ENCODE measurements around the gene SMC6.

Gene SMC6

DNA sequence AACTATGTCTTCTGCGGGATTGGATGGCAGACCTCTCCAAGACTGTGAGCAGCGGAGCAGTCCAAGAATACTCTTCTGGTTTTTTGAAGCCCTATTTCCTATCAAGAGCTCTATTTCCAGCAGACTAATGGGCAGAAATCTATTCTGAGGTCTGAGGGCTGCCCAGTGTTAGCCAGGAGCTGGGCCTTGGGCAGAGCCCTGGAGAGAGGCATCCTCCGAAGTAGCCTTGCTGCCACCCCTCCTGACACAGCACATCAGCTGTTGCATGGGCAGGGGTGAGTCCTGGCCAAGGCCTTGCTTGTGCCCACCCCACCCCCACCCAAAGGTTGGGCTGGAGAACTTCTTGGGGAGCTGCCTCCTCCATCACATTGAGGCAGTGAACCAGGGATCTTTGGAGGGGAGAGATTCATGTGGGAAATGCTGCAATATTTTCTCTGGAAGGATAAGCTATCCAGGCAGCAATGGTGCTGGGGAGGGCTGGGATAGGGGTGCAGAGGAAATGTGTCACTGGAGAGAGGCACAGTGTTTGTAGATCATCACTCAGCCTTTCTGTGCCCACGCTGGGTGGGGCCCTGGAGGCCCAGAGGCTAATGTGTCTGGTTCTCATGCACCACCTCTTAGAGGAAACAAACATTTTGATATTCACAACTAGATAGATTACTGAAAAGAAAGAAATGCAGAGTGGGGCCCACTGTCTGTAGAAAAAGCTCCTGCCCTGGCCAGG, 108.5 kb downstream of the SMC6 start:
- intact Hi-C loops (cut with DNase I; ENCODE audit: low total_unique reads) = no loop called here
- no peak for DNase-seq
- TF ChIP-seq, protein P1, sequence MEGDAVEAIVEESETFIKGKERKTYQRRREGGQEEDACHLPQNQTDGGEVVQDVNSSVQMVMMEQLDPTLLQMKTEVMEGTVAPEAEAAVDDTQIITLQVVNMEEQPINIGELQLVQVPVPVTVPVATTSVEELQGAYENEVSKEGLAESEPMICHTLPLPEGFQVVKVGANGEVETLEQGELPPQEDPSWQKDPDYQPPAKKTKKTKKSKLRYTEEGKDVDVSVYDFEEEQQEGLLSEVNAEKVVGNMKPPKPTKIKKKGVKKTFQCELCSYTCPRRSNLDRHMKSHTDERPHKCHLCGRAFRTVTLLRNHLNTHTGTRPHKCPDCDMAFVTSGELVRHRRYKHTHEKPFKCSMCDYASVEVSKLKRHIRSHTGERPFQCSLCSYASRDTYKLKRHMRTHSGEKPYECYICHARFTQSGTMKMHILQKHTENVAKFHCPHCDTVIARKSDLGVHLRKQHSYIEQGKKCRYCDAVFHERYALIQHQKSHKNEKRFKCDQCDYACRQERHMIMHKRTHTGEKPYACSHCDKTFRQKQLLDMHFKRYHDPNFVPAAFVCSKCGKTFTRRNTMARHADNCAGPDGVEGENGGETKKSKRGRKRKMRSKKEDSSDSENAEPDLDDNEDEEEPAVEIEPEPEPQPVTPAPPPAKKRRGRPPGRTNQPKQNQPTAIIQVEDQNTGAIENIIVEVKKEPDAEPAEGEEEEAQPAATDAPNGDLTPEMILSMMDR (IDR thresholded peaks at IDR 0.05) = no peak
- Histone ChIP-seq H3K27ac (no peak overlapping the region), H3K4me1 (peaks cover 0 to 15% (median 5%) of the 10 kb centered on the region in 4 donors), H3K36me3 (no peaks in the 10 kb centered on the region), H3K27me3 (no peaks in the 10 kb centered on the region), H3K9me3 (no peaks in the 10 kb centered on the region), H3K4me3 (no peak overlapping the region)

DNA sequence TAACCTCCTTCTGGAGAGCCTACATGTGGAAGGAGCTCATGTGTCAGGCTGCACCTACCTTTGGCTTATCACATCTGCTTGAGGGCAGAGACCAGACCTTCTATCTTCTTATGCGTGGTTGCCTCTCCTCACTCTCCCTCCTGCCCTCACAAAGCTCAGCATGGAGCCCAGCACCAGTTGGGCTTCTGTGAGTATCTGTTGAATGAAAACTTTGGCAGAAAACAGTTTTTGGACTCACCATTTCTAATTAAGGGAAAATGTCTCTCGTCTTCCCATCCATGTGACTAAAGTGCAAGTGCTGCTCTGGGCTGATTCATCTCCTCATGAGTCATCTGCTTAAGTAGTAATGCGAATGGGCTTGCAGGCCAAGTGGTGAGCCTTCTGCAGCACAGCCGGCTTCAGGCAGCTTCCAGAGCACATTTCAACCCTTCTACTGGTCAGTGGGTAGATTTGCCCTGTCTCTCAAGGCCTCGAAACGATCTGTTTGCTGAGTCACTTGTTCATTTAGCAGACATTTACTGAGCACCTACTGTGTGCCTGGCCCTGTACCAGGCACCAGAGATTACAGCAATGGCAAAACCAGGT, 110.5 kb downstream of the SMC6 start:
- no peak overlapping the region for H3K4me3 ChIP-seq
- peak; percentile 63 to 78 for DNase-seq
- H3K4me1 ChIP-seq = peaks cover 0 to 15% (median 5%) of the 10 kb centered on the region in 4 donors
- TF ChIP-seq, protein P1 (IDR thresholded peaks at IDR 0.05) = no peak
- peak overlapping the region in 1 of 2 donors; percentile 7 for H3K27ac ChIP-seq
- no peaks in the 10 kb centered on the region for H3K9me3 ChIP-seq
- no peaks in the 10 kb centered on the region for H3K27me3 ChIP-seq
- intact Hi-C loops (cut with DNase I; ENCODE audit: low total_unique reads) = no loop called here
- no peaks in the 10 kb centered on the region for H3K36me3 ChIP-seq

DNA sequence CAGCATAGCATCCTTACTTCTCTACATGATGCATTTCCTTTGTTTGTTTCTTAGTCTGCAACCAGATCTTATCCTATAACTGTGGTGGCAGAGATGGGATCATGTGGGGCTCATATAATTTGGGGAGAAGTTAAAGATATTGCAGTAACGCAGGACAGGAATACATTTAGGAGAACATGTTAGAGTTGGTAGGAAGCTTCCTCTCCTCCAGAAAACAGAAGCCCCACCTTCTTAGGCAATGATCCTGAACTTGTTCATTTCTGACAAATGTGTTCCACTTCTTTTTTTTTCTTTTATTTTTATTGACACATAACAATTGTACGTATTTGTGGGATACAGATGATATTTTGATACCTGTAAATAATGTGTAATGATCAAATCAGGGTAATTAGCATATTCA, 113.2 kb downstream of the SMC6 start:
- peaks cover 0 to 7% (median 4%) of the 10 kb centered on the region in 4 donors for H3K4me1 ChIP-seq
- DNase-seq = no peak
- H3K4me3 ChIP-seq = no peak overlapping the region
- no peaks in the 10 kb centered on the region for H3K36me3 ChIP-seq
- H3K9me3 ChIP-seq = no peaks in the 10 kb centered on the region
- intact Hi-C loops (cut with DNase I; ENCODE audit: low total_unique reads) = no loop called here
- TF ChIP-seq, protein P1 (IDR thresholded peaks at IDR 0.05) = no peak
- H3K27me3 ChIP-seq = no peaks in the 10 kb centered on the region
- no peak overlapping the region for H3K27ac ChIP-seq

DNA sequence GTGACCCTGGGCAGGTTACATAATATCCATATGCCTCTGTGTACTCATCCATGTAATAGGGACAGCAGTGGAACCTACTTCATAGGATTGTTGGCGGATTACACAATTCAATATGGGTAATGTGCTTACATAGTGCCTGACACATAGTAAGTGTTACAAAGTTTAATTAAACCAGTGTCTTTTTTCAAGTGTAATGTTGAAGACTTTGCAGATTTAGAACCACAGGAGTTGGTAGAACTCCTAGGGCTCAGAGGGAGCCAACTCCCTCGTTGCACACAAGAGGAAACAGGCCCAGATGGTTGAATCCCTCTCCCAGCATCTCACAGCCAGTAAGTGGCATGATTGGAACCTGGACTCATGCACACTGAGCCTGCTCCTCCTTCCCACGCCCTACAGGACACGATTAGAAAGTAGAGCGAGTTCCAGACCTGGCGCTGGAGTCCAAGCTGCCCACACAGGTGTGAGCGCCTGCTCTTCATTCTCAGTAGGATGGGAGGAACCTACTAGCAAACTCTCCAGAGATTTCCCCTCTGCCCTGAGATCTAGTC, 115.3 kb downstream of the SMC6 start:
- H3K4me1 ChIP-seq = peaks cover 0 to 4% (median 2%) of the 10 kb centered on the region in 4 donors
- H3K36me3 ChIP-seq = no peaks in the 10 kb centered on the region
- no peak overlapping the region for H3K4me3 ChIP-seq
- TF ChIP-seq, protein P1 (IDR thresholded peaks at IDR 0.05) = no peak
- no peak overlapping the region for H3K27ac ChIP-seq
- no peaks in the 10 kb centered on the region for H3K9me3 ChIP-seq
- no peaks in the 10 kb centered on the region for H3K27me3 ChIP-seq
- no peak for DNase-seq
- intact Hi-C loops (cut with DNase I; ENCODE audit: low total_unique reads) = no loop called here

DNA sequence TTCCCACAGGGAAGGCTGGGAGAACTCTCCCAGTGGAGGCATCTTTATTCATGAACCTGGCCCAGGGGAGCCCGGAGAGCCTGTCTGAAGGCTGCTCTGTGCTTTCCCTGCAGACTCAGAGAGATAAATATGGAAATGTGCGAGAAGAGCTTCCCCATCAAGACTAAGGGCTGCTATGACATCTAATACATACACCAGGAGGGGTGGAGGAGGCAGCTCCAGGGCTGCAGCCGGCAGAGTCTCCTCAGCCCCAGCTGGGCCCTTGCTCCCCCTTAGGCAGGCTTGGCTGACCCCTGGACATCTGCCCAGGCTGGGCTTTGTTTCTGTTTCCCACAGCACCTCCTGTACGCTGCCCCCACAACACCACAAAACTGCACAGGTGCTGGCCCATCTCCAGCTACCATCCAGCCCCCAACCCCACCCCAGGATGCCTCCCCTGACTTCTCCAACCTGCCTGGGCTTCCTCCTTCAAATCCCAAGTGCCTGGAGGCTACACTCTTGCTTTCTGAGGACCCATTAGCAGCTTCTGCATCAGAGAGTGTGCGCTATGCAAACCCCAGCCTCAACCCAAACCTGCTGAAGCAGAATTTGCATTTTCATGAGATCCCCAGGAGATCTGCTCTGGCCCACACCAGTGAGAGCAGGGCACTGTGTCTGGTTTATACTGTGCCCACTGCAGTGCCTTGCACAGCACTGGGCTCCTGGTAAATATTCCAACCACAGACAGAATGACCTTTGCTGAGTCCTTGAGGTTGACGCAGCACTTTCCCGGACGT, 116.3 kb downstream of the SMC6 start:
- no peaks in the 10 kb centered on the region for H3K36me3 ChIP-seq
- no peak overlapping the region for H3K27ac ChIP-seq
- no peak overlapping the region for H3K4me3 ChIP-seq
- intact Hi-C loops (cut with DNase I; ENCODE audit: low total_unique reads) = no loop called here
- no peak for DNase-seq
- TF ChIP-seq, protein P1 (IDR thresholded peaks at IDR 0.05) = no peak
- no peaks in the 10 kb centered on the region for H3K9me3 ChIP-seq
- H3K27me3 ChIP-seq = no peaks in the 10 kb centered on the region
- no peaks in the 10 kb centered on the region for H3K4me1 ChIP-seq
